NCI-H526 treated with DMSO at 0.1 percent for 48 hours (cell line): ENCODE measurements around the gene FAIM2.
A peak's percentile ranks its signal among the peaks of the same experiment; 100 is the strongest.

Source experiments
- DNase-seq: peaks from one replicate; lab custom pipeline; 2025; lab: John Stamatoyannopoulos, UW

Gene FAIM2

GRCh38 chr12:49917166-49917787, 13.6 kb upstream of the FAIM2 start:
- DNase-seq: no peak

- DNase-seq: no peak
Observed at GRCh38 chr12:49916129-49916919, 12.6 kb upstream of the FAIM2 start.

GRCh38 chr12:49912345-49913255, 8.9 kb upstream of the FAIM2 start:
- no peak for DNase-seq

- no peak for DNase-seq
Observed at GRCh38 chr12:49911213-49911605, 7.5 kb upstream of the FAIM2 start.

GRCh38 chr12:49910331-49911212, 6.9 kb upstream of the FAIM2 start:
- DNase-seq: no peak

DNA sequence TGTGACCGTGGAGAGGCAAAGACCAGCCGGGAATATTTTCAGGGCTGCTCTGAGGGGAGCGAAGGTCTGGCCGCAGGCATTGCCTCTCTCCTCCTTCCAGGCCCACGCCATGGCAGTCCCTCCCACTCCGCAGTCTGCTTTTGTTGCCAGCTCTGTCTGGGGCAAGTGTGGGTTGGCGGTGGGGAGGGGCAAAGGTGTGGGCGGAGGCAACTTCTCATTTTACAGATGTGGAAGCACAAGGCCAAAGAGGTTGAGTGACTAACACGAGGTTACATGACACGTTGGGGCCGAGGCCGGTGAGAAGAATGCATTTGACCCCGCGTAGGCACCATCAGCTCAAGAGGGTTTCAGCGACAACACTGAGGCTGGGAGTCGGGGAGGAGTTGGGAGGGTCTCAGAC, 6.1 kb upstream of the FAIM2 start:
- no peak for DNase-seq

GRCh38 chr12:49909356-49909755, 5.7 kb upstream of the FAIM2 start:
- no peak for DNase-seq

GRCh38 chr12:49907352-49907751, 3.7 kb upstream of the FAIM2 start:
- DNase-seq: no peak

GRCh38 chr12:49905718-49906314, 2.1 kb upstream of the FAIM2 start:
- DNase-seq: no peak

- DNase-seq: no peak
Observed at GRCh38 chr12:49904601-49905000, 901 bp upstream of the FAIM2 start.

- DNase-seq: no peak
Observed at GRCh38 chr12:49903351-49903699, 375 bp downstream of the FAIM2 start.

GRCh38 chr12:49902399-49903350, 1.0 kb downstream of the FAIM2 start:
- no peak for DNase-seq

DNA sequence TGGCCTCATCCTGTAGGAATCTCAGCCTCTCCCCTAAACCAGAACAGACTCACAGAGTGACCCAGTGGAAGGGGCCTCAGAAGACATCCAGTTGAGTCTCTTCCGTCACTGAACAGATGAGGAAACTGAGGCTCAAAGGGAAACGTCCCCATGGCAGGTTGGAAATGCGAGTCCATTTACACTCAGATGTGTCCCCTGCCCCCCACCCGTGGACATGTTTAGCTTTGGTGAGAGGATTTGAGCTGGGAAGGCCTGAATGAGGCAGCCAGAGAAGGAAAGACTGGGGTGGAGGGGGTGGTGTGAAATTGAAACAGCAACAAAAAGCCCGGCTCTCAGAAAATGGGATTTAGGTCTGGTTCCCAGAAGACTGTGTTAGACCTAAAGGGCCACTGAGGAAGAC, 1.7 kb downstream of the FAIM2 start:
- no peak for DNase-seq

GRCh38 chr12:49901026-49901425, 2.7 kb downstream of the FAIM2 start:
- DNase-seq: peak; percentile 32

GRCh38 chr12:49900371-49900770, 3.3 kb downstream of the FAIM2 start:
- DNase-seq: no peak

GRCh38 chr12:49899921-49900320, 3.8 kb downstream of the FAIM2 start:
- no peak for DNase-seq

DNA sequence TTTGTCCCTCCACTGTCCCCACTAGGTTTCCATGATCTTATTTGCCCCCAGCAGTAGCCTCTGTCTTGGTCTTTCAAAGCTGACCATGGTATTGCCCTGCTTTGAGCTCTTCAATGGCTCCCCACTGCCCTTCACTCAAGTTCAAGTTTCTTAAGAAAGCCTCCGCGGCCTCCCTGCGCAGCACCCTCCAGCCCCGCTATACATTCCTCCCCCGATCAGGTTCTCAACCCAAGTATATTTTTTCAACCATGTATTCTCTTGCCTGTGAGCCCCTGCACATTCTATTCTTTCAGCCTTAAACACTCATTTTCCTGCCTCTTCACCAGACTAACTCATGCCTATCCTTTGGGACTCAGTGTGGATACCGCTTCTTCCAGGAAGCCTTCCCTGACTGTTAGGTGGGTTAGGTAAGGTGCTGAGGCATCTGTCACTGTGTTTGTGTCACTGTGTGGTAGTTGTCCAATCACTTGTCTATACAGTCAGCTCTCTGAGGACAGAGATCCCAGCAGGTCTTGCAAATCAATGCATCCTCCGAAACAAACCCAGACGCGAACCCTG, 4.3 kb downstream of the FAIM2 start:
- no peak for DNase-seq

DNA sequence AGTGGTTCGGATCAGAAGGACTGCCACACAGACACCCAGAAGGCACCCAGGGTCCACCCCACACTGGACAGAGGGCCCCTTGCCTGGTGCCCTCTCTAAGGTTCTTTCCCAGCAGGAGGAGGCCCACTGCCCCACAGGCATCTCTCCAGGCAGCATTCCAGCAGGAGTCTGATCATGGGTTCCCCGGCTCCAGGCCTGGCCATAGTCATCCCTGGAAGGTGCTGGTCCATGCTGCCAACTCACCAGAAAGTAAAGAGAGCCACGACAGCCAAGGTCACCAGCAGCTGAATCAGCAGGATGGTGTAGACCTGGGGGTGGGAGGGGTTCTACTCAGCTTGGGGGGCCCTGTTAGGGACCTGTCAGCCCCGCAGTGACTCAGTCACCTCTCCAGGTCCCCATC, 6.4 kb downstream of the FAIM2 start:
- no peak for DNase-seq

DNA sequence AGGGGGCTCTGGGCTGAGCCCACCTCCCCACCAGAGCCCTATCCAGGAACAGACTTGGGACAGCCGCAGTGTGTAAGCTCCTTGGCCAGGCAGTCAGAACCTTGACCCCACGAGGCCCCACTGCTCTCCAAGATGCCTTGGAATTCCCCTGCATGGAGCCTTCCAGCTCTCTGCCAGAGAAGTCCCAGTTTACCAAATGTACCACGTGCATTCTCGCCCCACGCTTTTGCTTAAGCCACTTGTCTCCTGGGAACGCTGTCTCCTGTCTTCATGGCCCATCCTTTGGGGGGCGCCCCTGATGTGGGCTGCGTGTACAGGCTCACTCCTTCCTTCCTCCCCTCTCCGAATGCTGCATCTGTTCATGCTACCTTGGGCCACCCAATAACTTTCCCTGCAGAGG, 7.9 kb downstream of the FAIM2 start:
- no peak for DNase-seq

- no peak for DNase-seq
Observed at GRCh38 chr12:49894751-49895148, 8.9 kb downstream of the FAIM2 start.
